Measurements from ENCODE around the gene BSN.

DNA sequence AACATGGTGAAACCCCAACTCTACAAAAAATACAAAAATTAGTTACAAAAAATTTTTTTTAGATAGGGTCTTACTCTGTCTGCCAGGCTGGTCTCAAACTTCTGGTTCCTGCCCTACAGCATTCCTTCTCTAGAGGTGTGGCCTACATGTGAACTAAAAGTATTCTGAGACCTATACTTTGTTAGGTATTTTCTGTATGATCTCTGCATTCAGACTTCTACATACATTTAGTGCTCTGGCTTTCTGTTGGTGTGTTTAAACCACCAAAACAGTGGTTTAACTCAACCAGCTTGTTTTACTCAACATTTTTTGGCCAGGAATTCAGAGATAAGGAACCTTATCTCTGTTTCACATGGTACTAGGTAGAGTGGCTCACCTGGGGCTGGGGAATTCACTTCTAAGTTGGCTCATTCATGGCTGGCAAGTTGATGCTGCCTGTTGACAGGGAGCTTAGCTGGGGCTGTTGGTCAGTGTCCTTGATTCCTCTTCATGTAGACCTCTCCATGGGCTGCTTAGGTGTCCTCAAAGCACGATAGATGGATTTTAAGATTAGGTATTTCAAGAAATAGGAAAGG is 41.4 kb upstream of the BSN start:
- TF ChIP-seq EZH2phosphoT487 (conservative IDR thresholded peaks at IDR 0.05; ENCODE audit: low read length) (no peak), CTCF (IDR thresholded peaks at IDR 0.05; ENCODE audit: insufficient read depth, low read length, poor library complexity, severe bottlenecking) (no peak)

Measured in SU-DHL-6 (cell line).